NCI-H82 treated with DMSO at 0.1 percent for 48 hours (cell line): ENCODE results near the gene ATXN3.
"Not testable (repeated sequence)": the region's sequence is repeated elsewhere in the genome, so short reads cannot be mapped to it uniquely, and the experiment has no call there.

Experiments used
- DNase-seq: peaks from one replicate; lab custom pipeline; 2025; ENCODE audit not compliant: unreplicated experiment; lab: John Stamatoyannopoulos, UW

The ATXN3 gene

DNA sequence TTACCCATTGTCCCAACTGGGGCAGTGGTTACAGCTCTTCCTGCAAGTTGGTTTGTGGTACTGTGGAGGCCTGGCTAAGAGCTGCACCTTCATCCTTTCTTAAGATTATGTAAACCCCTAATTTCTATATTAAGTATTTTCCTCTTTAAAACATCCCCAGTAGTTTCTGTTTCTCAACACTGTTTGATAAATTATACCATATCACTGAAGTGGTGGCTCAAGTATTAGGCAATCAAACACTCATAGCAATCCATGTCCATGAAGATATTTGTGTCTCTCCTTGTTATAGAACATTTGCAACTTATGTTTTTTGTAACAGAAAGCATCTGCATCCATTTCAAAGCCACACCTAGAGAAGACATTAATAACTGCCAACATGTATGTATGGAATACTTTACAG lies 31.8 kb downstream of the ATXN3 start:
- DNase-seq = no peak

DNA sequence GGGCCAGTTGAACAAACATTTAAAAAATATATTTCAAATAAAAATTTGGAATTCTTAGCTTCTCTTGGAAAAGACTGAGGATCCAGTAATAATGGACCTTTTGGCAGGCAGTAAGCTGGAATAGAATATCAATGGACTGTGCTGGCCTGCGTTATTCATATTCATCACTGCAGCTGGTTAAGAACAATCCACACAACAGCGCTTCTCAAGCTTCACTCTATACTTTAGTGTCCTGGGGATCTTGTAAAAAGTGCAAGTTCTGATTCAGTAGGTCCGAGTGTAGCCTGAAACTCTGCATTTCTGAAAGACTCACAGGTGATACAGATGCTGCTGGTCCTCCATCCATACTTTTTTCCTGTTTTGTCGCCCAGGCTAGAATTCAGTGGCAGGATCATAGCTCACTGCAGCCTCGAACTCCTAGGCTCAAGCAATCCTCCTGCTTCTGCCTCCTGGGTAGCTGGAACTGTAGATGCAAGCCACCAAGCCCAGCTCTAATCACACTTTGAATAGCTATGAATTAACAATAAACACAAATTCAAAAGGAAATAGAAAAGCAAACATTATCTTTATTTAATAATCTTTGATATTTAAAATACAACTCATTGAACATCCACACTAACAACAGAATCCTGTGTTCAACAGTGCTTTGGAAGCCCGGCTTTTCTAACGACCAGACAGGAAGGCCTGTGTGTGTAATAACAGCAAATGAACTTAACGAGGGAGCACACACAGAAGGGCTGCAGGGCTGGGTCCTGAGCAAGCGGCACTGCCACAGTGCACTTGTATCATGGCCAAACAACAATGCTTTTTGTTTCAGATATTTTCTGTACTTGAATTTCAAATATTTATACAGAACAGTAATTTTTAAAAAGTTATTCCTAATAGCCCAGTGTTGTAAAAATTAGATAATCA lies 48.1 kb downstream of the ATXN3 start:
- DNase-seq = no peak

DNA sequence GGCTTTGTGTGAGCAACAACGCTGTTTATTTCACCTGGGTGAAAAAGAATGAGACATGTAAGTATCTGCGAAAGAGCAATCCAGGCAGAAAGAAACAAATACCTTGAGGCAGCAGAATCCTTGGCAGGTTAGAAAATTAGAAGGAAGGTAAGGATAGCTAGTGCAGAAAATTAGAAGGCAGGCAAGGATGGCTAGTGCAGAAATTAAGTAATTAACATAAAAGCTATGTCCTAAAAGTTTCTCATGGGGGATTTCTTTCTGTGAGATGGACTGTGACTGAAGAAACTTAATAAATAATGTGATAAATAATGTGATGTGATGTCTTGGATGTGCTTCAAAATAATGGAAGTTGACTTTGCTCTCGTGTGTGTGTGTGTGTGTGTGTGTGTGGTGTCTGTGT lies 56.6 kb downstream of the ATXN3 start:
- no peak for DNase-seq

DNA sequence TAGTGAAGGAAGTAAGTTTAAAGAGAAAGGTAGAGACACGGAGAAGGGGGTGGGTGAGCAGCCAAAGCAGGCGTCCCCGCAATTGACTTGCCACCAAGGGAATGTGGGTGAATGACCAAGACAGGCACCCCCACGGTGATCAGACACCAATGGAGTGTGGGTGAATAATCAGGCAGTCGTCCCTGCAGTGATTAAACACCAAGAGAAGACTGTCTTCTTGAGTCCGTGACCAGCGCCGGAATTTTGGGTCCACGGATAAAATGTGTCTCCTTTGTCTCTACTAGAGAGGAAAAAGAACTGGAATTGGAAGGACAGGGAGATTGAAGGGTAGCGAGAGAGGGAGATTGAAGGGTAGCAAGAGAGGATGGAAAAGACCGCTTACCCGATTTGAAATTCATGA lies 57.2 kb downstream of the ATXN3 start:
- DNase-seq = not testable (repeated sequence)

DNA sequence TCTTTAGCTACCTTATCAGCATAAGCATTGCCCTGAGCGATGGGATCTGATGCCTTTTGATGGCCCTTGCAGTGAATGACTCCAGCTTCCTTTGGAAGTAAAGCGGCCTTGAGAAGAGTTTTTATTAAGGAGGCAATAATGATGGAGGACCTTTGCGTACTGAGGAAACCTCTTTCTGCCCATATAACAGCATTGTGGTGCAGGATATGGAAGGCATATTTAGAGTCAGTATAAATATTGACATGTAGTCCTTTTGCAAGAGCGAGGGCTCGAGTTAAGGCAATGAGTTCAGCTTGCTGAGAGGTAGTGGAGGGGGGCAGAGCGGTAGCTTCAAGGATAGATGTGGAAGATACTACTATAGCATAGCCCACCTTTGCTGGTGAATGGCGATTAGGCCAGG lies 60.5 kb downstream of the ATXN3 start:
- not testable (repeated sequence) for DNase-seq

DNA sequence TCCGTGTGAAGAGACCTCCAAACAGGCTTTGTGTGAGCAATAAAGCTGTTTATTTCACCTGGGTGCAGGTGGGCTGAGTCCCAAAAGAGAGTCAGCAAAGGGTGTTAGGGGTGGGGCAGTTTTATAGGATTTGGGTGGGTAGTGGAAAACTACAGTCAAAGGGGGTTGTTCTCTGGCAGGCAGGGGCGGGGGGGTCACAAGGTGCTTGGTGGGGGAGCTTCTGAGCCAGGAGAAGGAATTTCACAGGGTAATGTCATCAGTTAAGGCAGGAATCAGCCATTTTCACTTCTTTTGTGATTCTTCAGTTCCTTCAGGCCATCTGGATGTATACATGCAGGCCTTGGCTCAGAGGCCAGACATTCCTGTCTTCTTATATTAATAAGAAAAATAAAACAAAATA lies 64.6 kb downstream of the ATXN3 start:
- DNase-seq = not testable (repeated sequence)

DNA sequence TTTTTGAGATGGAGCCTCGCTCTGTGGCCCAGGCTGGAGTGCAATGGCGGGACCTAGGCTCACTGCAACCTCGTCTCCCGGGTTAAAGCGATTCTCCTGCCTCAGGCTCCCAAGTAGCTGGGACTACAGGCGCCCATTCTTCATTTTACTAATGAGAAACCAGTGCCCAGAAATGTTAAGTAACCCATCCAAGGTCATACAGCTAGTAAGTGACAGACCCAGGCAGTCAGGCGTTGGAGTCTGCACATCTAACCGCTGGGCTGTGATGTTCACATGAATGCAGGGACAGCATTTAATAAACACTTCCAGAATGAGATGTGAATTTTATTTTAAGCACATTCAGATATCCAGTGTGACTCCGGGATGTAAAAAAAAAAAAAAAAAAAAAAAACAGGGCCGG lies 65.2 kb downstream of the ATXN3 start:
- DNase-seq = no peak

DNA sequence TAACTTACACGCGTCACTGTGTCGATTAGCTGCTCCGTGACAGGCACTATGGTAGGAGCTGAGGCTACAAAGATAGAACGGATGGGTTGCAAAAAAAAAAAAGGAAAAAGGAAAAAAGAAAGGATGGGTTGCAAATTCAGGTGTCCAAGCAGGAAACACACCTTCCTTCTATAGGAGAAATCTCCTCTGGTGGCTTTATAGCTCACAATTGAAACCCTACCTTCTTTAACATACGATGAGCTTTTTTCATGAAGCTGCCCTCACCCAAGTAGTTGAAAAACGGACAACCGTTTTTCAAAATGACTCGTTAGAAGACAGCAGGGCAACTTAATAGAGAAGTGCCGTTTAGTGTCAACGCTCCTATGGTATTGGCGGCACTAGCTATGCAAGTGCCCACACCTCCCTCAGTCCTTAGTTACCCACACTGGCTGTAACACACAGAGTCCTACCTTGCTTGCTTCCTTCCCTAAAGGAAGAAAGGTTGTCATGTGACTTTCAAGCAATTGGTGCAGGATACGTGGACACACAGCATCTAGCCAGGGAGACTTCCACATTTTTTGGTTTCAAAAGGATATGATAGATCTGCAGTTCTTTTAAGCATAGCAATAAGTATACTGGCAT lies 65.8 kb downstream of the ATXN3 start:
- DNase-seq = no peak

DNA sequence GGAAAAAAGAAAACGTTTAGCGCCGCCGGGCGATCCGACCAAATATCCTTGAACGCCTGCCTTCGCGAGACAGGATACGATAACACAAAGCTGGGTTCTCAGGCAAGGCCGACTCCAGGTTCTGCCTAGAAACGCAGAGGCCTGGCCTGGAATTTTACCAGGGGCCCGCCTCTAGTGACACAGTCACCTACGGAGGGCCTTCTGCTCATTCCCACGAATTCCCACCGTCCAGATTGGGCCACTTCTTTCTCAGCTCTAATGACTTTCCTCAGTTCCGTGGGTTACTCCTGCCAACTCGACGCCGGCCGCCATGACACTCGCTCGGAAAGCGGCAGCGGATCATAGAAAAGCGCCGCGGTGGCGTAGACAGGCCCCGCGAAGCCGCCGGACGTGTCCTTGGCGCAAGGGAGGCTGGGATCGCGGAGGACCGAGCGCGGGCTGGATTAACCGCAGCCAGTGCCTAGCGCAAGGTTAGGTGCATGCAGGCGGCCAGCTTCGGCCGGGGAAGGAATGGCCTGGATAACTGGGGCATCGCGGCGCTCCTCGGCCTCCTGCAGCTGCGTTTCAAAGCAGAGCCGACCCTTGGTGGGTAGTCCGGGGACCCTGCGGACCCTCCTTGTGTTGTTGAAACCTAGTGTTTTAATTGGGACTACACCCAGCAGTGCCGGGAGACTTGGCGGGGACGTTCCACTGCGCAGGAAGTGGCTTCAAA lies 66.5 kb downstream of the ATXN3 start, which contains the start of gene TRIP11:
TRIP11 (minus strand) TSS at position 341 of the 712 bp plus-strand sequence. CDS start 374 bp downstream, outside the sequence.
- DNase-seq = peak; percentile 1

DNA sequence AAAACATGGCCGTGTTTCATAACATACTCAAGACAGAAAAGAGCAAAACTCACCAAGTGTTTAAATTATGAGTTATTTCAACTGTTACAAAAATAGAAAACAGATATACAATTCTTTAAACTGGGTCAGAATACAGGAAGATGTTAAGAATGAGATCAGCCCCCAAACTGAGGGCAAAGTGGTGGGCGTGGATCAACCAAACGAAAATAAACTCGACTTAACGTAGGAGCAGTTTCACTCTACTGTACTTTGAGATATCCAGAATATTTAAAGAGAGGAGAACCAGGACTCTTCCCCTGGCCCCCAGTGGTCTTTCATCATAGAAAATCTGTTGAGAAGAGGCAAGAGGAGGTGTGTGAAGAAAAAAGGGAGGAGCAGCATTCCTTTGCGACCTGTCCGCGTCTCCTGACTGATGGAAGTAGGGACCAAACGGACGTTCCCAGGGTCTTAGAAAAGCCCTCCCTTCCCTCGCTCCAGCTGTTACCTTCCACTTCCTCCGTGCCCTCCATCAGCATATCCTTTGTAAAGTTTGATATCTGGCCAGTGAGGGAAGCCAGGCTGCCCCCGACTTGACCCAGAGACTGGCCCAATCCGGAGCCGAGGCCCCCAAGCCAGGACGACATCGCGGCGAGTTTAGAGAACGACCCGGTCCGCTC lies 67.2 kb downstream of the ATXN3 start:
- peak; percentile 30 for DNase-seq

DNA sequence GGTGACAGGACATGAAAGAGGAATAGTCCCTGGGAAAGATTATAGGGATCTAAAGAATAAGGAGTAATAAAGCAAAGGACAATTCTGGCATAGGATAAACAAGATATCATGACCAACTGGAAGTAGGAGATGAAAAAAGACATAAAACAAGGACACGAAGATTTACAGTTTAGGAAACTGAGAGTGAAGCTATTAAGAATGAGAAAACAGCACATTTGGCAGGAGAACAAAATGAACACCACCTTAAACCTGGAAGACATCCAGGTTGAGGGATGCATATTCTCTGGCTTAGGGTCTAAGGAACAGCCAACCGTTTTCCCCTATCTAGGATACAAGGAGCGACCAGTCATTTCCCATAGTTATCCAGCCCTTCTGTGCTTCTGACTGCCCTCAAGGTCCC lies 68.4 kb downstream of the ATXN3 start:
- no peak for DNase-seq

DNA sequence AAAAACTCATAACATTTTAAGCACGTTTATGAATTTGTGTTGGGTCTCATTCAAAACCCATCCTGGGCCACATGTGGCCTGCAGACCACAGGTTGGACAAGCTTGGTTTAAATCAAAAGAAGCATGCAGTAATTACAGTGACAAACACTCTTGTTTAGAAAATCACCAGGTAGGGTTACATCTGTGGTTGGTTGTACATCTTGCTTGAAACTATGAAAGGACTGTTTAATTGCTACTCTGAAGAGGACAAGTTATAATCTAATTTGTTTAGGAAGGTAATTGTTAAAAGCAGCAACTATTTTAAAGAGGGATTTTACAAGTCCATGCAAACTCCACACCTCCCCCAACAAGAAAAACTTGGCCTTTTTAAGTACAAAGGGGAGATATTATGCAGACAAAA lies 70.5 kb downstream of the ATXN3 start:
- DNase-seq = no peak

DNA sequence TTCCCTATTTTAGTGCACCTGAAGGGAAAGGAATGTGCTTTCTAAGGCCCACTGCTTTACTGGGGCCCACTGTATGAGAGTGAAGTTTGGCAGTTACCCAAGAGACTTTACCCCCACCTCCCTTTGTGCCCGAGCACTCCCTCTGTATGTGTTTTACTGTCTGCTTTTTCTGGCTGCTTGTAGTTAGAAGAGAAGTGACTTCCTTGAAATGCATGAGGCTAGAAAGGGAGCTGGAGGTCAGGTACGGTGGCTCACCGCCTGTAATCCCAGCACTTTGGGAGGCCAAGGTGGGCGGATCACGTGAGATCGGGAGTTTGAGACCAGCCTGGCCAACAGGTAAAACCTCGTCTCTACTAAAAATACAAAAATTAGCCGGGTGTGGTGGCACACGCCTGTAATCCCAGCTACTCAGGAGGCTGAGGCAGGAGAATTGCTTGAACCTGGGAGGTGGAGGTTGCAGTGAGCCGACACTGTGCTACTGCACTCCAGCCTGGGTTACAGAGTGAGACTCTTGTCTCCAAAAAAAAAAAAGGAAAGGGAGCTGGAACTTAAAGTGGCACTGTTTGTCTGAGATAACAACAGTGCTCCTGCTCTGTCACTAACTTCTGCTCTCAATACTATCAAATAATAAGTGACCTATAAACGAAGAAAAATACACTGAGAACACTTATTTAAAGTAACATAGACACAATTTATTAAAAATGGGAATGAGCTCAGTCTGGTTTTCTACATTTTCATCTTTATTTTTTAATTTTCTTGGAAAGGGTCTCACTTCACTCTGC lies 72.3 kb downstream of the ATXN3 start:
- no peak for DNase-seq

DNA sequence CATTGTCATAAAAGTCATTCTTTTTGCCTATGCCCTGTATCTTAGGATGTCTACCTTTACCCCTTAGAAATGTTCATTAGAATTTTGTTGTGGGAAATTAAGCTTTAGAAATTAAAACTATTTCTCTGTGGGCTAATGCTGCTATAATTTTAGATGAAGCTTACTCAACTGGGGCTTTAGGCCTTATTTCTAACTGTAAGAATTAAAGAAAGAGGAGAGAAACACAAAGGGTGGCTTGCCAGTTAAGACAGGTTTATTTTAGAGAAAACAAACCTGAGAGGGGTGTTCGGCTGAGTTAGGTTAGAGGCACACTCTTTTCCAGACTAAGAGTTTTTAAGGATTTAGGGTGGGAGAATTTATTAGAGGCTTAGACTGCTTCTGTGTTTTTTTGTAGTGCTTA lies 72.9 kb downstream of the ATXN3 start:
- no peak for DNase-seq

DNA sequence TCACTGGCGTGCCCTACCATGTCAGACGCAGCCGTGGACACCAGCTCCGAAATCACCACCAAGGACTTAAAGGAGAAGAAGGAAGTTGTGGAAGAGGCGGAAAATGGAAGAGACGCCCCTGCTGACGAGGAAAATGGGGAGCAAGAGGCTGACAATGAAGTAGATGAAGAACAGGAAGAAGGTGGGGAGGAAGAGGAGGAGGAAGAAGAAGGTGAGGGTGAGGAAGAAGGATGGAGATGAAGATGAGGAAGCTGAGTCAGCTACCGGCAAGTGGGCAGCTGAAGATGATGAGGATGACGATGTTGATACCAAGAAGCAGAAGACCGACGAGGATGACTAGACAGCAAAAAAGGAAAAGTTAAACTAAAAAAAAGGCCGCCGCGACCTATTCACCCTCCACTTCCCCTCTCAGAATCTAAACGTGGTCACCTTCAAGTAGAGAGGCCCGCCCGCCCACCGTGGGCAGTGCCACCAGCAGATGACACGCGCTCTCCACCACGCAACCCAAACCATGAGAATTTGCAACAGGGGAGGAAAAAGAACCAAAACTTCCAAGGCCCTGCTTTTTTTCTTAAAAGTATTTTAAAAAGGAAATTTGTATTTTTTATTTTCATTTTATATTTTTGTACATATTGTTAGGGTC lies 79.7 kb downstream of the ATXN3 start:
- no peak for DNase-seq

DNA sequence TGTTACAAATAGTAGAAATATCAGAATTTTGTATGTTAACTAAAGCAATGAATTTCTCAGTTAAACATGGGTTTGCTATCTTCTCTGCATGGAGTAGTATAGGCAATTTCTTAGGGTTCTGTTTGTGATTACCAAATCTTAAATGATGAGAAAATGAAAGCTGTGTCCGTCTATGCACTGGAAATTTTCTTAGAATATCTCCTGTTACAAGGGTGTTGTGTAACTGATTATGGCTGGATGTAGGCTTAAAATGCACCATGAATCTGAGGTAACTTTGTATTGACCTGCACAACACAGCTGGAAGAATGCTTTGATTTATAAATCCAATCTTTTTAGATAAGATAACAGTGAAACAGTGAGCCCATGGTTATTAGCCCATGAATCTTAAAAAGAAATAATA lies 84.3 kb downstream of the ATXN3 start:
- DNase-seq = no peak

DNA sequence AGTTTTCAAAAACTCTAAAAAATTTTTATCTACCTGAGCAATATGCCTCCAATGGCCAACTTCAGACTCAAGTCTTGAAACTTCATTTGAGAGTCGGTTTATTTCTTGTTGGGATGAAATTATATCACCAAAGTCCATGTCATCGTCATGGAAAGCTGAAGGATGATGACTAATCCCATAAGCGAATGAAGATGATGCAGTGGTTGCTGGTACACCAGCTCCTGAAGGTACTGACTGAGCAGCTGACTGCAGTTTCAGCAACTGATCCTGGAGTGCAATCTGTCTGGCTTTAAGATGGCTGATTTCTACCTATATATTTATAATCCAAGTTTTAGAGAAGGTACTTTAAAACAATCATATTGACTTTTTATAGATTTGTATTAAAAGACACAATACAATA lies 84.9 kb downstream of the ATXN3 start:
- DNase-seq = no peak

DNA sequence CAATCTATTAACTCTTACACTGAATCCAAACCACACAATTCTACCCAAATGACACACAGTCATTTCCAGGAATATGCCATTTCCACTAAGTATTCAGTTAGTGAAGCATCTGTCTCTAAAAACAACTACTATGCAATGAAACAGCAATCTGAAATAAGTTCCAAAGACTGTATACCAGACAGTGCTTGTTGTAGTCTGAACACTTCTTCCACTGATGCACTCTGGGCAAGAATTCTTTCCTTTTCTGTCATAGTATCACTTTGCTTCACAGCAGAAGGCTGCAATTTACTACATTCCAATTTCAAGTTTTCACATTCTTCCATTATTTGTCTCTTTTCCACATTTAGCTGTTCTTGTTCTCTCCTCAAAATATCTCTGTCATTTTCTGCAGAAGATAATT lies 92.3 kb downstream of the ATXN3 start:
- no peak for DNase-seq

DNA sequence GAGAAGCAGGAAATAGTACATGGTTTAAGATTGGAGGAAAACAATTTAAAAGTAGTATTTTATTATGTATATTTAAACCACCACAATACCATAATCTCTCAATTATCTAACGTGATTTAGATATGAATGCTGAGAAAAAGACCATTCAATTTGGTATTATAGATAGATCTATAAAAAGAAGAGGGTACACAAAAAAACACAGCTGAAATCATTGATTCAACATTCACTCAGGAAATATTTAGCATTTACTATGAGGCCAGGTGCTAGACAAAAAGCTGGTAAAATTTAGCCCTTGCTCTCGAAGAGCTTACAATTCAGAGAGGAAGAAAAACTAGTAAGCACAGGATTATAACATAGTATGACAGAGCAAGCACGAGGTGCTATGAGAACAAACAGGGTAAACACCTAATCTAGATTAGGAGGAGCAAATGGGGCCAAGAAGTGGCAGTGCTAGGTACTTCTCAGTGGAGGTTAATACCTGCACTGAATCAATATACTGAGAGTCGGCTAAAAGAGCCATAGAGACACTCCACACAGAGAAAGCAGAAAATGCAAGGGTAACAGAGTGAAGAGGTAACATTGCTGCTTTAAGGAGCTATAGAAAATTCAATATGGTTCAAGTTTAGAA lies 94.1 kb downstream of the ATXN3 start:
- no peak for DNase-seq

DNA sequence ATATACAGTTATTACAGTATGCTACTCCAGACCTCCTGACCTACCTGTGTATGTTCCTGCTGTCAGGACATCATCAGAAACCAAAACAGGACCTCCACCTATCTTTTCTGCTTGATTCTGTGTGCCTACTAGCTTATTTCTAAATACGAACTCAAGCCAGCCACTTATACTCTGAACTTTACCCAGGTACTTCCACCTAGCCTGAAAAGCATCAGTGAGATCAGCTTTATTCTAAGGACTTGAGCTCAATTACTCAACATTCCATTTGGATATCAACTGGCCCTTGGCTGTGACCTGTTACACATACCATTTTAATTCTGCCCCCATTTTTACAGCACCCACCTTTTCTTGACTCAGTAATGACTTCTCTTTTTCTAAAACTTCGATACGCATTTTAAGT lies 95.7 kb downstream of the ATXN3 start:
- no peak for DNase-seq
